ENCODE data around the gene ZBED4.

Gene ZBED4

GRCh38 chr22:49825944-49826602 is 27.6 kb upstream of the ZBED4 start:
- no peak for DNase-seq

- DNase-seq: peak in 13 of 51 donors; percentile 2 to 49 (median 25)
Observed at GRCh38 chr22:49826603-49827270, 26.9 kb upstream of the ZBED4 start.

- DNase-seq: no peak
Observed at GRCh38 chr22:49827271-49827852, 26.3 kb upstream of the ZBED4 start.

- DNase-seq: peak in 24 of 51 donors; percentile 1 to 69 (median 29)
Observed at GRCh38 chr22:49827853-49828598, 25.6 kb upstream of the ZBED4 start, which contains the start of gene BRD1. BRD1 (minus strand) TSS chr22:49827873; CDS start chr22:49824317, 3,556 bp downstream.

GRCh38 chr22:49828599-49828965 is 25.1 kb upstream of the ZBED4 start:
- no peak for DNase-seq

GRCh38 chr22:49829044-49829853 is 24.4 kb upstream of the ZBED4 start:
- DNase-seq: no peak

- no peak for DNase-seq
Observed at GRCh38 chr22:49833340-49834007, 20.2 kb upstream of the ZBED4 start.

GRCh38 chr22:49838771-49839717 is 14.6 kb upstream of the ZBED4 start:
- DNase-seq: no peak

- no peak for DNase-seq
Observed at GRCh38 chr22:49845241-49845640, 8.4 kb upstream of the ZBED4 start.

- DNase-seq: no peak
Observed at GRCh38 chr22:49845666-49846459, 7.8 kb upstream of the ZBED4 start.

GRCh38 chr22:49847751-49848689 is 5.6 kb upstream of the ZBED4 start:
- DNase-seq: no peak

- no peak for DNase-seq
Observed at GRCh38 chr22:49848690-49849160, 4.9 kb upstream of the ZBED4 start.

GRCh38 chr22:49849161-49850020 is 4.3 kb upstream of the ZBED4 start:
- DNase-seq: no peak

- no peak for DNase-seq
Observed at GRCh38 chr22:49850021-49850911, 3.4 kb upstream of the ZBED4 start.
